IPS-11a (cell line): ENCODE measurements around the gene ZNF804A.

Experiments used
- H3K4me3 ChIP-seq: one replicate; pipeline ENCODE4 v1.5.1; 2013; ENCODE audit warnings: low read depth, low read length, control low read depth

ZNF804A gene

GRCh38 chr2:184610891-184611290 lies 12.6 kb downstream of the ZNF804A start:
- H3K4me3 ChIP-seq = no peak overlapping the region

GRCh38 chr2:184611361-184612085 lies 13.2 kb downstream of the ZNF804A start:
- H3K4me3 ChIP-seq = no peak overlapping the region

- H3K4me3 ChIP-seq = no peak overlapping the region
These were observed 22.0 kb downstream of the ZNF804A start for GRCh38 chr2:184620367-184620766.

- no peak overlapping the region for H3K4me3 ChIP-seq
These were observed 26.0 kb downstream of the ZNF804A start for GRCh38 chr2:184624311-184624710.

- no peak overlapping the region for H3K4me3 ChIP-seq
These were observed 29.7 kb downstream of the ZNF804A start for GRCh38 chr2:184628051-184628450.

GRCh38 chr2:184633726-184634125 lies 35.4 kb downstream of the ZNF804A start:
- no peak overlapping the region for H3K4me3 ChIP-seq

- H3K4me3 ChIP-seq = no peak overlapping the region
These were observed 39.5 kb downstream of the ZNF804A start for GRCh38 chr2:184637781-184638180.

- no peak overlapping the region for H3K4me3 ChIP-seq
These were observed 46.4 kb downstream of the ZNF804A start for GRCh38 chr2:184644685-184645084.

GRCh38 chr2:184646177-184646576 lies 47.8 kb downstream of the ZNF804A start:
- H3K4me3 ChIP-seq = no peak overlapping the region

GRCh38 chr2:184646593-184646992 lies 48.3 kb downstream of the ZNF804A start:
- no peak overlapping the region for H3K4me3 ChIP-seq

- H3K4me3 ChIP-seq = no peak overlapping the region
These were observed 56.6 kb downstream of the ZNF804A start for GRCh38 chr2:184654945-184655344.

GRCh38 chr2:184677171-184677570 lies 78.8 kb downstream of the ZNF804A start:
- no peak overlapping the region for H3K4me3 ChIP-seq

- H3K4me3 ChIP-seq = no peak overlapping the region
These were observed 81.1 kb downstream of the ZNF804A start for GRCh38 chr2:184679219-184680018.

- H3K4me3 ChIP-seq = no peak overlapping the region
These were observed 82.5 kb downstream of the ZNF804A start for GRCh38 chr2:184680825-184681224.

- H3K4me3 ChIP-seq = no peak overlapping the region
These were observed 83.5 kb downstream of the ZNF804A start for GRCh38 chr2:184681642-184682321.

- H3K4me3 ChIP-seq = no peak overlapping the region
These were observed 85.6 kb downstream of the ZNF804A start for GRCh38 chr2:184683911-184684310.

GRCh38 chr2:184685999-184686841 lies 87.9 kb downstream of the ZNF804A start:
- no peak overlapping the region for H3K4me3 ChIP-seq

GRCh38 chr2:184689638-184690037 lies 91.3 kb downstream of the ZNF804A start:
- H3K4me3 ChIP-seq = no peak overlapping the region

- H3K4me3 ChIP-seq = no peak overlapping the region
These were observed 93.9 kb downstream of the ZNF804A start for GRCh38 chr2:184692141-184692734.

GRCh38 chr2:184696644-184697043 lies 98.3 kb downstream of the ZNF804A start:
- no peak overlapping the region for H3K4me3 ChIP-seq
